VCaP (cell line): ENCODE measurements around the gene SMIM17.

Experiments used
- H3K27ac ChIP-seq: fragments of 450-650 bp; 2 replicates; pipeline ENCODE4 v1.5.1; 2017
- CTCF ChIP-seq: fragments of 450-650 bp; conservative IDR thresholded peaks from 2 replicates; pipeline ENCODE4 v1.5.1; 2017; ENCODE audit warnings: mild to moderate bottlenecking, moderate library complexity

The SMIM17 gene

GRCh38 chr19:56603829-56604228 lies 39.1 kb upstream of the SMIM17 start:
- TF ChIP-seq CTCF, result no peak
- no peak overlapping the region for H3K27ac ChIP-seq

- TF ChIP-seq CTCF, result no peak
- H3K27ac ChIP-seq, result no peak overlapping the region
Observed at GRCh38 chr19:56608274-56608964, 34.5 kb upstream of the SMIM17 start.

GRCh38 chr19:56611288-56611687 lies 31.7 kb upstream of the SMIM17 start:
- TF ChIP-seq CTCF, result no peak
- no peak overlapping the region for H3K27ac ChIP-seq

GRCh38 chr19:56612737-56613136 lies 30.2 kb upstream of the SMIM17 start:
- TF ChIP-seq CTCF, result no peak
- H3K27ac ChIP-seq, result no peak overlapping the region

- no peak overlapping the region for H3K27ac ChIP-seq
- TF ChIP-seq CTCF, result no peak
Observed at GRCh38 chr19:56613639-56614038, 29.3 kb upstream of the SMIM17 start.

- H3K27ac ChIP-seq, result no peak overlapping the region
- no peak for TF ChIP-seq CTCF
Observed at GRCh38 chr19:56617531-56617930, 25.4 kb upstream of the SMIM17 start.

- no peak for TF ChIP-seq CTCF
- H3K27ac ChIP-seq, result no peak overlapping the region
Observed at GRCh38 chr19:56619121-56619520, 23.8 kb upstream of the SMIM17 start.
